HCT116 (cell line): Measurements from ENCODE around the gene TTC23. TPM values are rescaled to one million over a fixed set of nuclear protein-coding genes. Genes with fewer than 3 reads are reported as not detected.

Experiments used
- total RNA-seq: library from RNA; stranded (reverse); gene quantifications from one replicate; pipeline ENCODE4 v1.2.1, GENCODE V29; 2021; ENCODE audit not compliant: unreplicated experiment

Gene TTC23
- total RNA-seq, 1 experiment from 2014 or later: 10.2 TPM

Other genes starting within 250 kb of the TTC23 start
- not detected for gene PGPEP1L, start 241.8 kb downstream of the TTC23 start, total RNA-seq
- 3.3 TPM for gene SYNM, start 144.5 kb downstream of the TTC23 start, total RNA-seq
- gene LRRC28, start 1.9 kb upstream of the TTC23 start, total RNA-seq: 21.4 TPM